T-helper 2 cell treated with Interferon-gamma antibody and Interleukin-4, amounts not matched to agents 100 ng/mL and 5 ng/mL, for 36 hours (primary cell): ENCODE measurements around the gene IKZF5. TPM values are rescaled to one million over a fixed set of nuclear protein-coding genes. Genes with fewer than 3 reads are reported as not detected.

Experiments used
- intact Hi-C: fragments of 100-400 bp; cut with micrococcal nuclease; formaldehyde crosslinking; loops from one replicate; pipeline ENCODE4 v1.15.1; 2023
- total RNA-seq: library from RNA; stranded (reverse); gene quantifications from 2 replicates; pipeline ENCODE4 v1.2.3, GENCODE V29; 2022

The IKZF5 gene
- total RNA-seq, 1 donor from 2014 or later: 12.0 TPM

DNA sequence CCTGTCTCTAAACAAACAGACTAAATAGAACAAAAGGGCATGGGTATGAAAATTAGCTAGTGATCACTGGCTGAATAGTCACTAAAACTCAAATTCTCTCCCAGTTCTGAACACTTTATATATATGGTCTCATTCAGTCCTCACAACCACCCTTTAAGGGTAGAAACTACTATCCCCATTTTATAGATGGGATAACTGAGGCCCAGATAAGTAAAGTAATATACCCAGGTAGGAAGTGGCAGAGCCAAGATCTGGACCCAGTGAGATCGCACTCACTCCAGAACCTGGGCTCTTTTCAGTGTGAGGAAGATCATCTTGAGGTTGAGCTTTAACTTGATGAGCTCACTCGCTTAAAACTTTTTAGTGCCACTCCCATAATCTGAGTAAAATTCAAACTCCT, 23.9 kb downstream of the IKZF5 start:
- intact Hi-C loops: no loop called here

DNA sequence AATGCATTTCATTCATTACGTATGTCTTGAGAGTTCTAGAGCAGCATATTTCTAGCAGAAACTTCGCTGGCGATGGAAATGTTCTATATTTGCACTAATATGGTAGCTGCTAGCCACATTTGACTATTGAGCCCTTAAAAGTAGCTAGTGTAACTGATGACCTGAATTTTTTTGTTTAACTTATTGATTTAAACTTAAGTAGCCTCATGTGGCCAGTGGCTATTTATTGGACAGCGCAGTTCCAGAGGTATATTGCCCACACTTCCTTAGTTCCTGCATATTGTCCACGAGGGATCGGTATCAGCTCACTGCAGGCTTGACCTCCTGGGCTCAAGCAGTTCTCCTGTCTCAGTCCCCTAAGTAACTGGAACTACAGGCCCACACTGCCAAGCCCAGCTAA, 24.7 kb downstream of the IKZF5 start:
- intact Hi-C loops: no loop called here

DNA sequence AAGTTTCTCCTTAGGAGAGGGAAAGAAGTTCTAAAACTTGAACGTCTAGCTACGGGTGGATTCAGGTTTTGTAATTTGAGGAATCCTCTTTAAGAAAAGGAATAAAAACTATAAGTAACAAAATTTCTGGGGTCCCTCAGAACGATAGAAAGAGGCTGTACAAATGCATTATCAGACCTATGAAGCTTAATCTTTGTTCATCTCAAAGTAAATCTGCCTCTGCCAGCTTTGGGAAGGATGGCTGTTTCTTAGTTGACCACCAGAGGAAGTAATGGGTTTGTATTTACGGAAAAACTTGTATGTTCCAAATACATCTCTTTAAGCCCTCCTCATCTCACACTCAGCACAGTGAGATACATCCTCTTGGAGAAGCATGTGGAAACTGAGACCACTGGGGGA, 27.5 kb downstream of the IKZF5 start:
- intact Hi-C loops: no loop called here

- intact Hi-C loops: loop anchor here (1.0 kb wide), 6 partner anchors 26 to 606 kb away; partner anchors contain the start of genes BUB3, C10orf88, FAM24B and IKZF5
Observed at GRCh38 chr10:122980209-122981065, 28.2 kb downstream of the IKZF5 start, which contains the start of gene PSTK. PSTK (plus strand) TSS chr10:122980401; CDS start chr10:122980480, 79 bp downstream.

GRCh38 chr10:122974543-122975064, 34.0 kb downstream of the IKZF5 start:
- intact Hi-C loops: no loop called here

- intact Hi-C loops: no loop called here
Observed at GRCh38 chr10:122974023-122974422, 34.6 kb downstream of the IKZF5 start.

- intact Hi-C loops: no loop called here
Observed at GRCh38 chr10:122968698-122969097, 39.9 kb downstream of the IKZF5 start.

- intact Hi-C loops: no loop called here
Observed at GRCh38 chr10:122966879-122967278, 41.7 kb downstream of the IKZF5 start.

GRCh38 chr10:122962405-122962804, 46.2 kb downstream of the IKZF5 start:
- intact Hi-C loops: no loop called here

- intact Hi-C loops: loop anchor here (10.0 kb wide), 1 partner anchor 583 kb away; the partner anchor contains the start of gene PLEKHA1
Observed at GRCh38 chr10:122957474-122957873, 51.1 kb downstream of the IKZF5 start.

- intact Hi-C loops: loop anchor here (2.0 to 10.0 kb wide), 2 partner anchors 43 to 581 kb away; partner anchors contain the start of gene PLEKHA1
Observed at GRCh38 chr10:122955892-122956291, 52.7 kb downstream of the IKZF5 start.

- intact Hi-C loops: loop anchor here (1.0 to 10.0 kb wide), 6 partner anchors 26 to 580 kb away; partner anchors contain the start of genes BUB3, FAM24B, IKZF5 and PLEKHA1
Observed at GRCh38 chr10:122954731-122955050, 53.9 kb downstream of the IKZF5 start.

GRCh38 chr10:122953902-122954730, 54.5 kb downstream of the IKZF5 start, which contains the start of gene C10orf88:
C10orf88 (minus strand) TSS chr10:122954227; CDS start chr10:122954178, 49 bp downstream.
- intact Hi-C loops: loop anchor here (1.0 to 10.0 kb wide), 6 partner anchors 26 to 579 kb away; partner anchors contain the start of genes BUB3, FAM24B, IKZF5 and PLEKHA1

DNA sequence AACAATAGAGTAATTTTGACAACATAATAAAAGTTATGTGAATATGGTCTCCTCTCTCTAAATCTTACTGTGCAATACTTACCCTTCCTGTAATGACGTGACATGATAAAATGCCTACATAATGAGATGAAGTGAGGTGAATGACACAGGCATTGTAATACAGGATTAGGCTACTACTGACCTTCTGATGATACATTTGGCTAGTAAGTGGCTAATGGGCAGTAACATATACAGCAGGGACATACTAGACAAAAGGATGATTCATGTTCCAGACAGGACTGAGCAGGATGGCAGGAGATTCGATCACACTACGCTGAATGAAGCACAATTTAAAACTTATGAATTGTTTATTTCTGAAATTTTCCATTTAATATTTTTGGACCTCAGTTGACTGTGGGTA, 59.3 kb downstream of the IKZF5 start:
- intact Hi-C loops: no loop called here

Other genes with a start within 250 kb of the IKZF5 start
- gene CUZD1, start 162.9 kb downstream of the IKZF5 start, total RNA-seq: 3.4 and 4.1 TPM in 2 replicates
- 16.5 and 18.8 TPM in 2 replicates for gene FAM24B, start 129.2 kb downstream of the IKZF5 start, total RNA-seq
- not detected in 2 replicates for gene FAM24A, start 98.2 kb downstream of the IKZF5 start, total RNA-seq
- gene C10orf88, start 54.6 kb downstream of the IKZF5 start, total RNA-seq: 12.3 and 13.8 TPM in 2 replicates
- 3.2 and 3.5 TPM in 2 replicates for gene PSTK, start 28.4 kb downstream of the IKZF5 start, total RNA-seq
- 15.7 and 19.2 TPM in 2 replicates for gene ACADSB, start 211 bp upstream of the IKZF5 start, total RNA-seq
- not detected in 2 replicates for gene HMX3, start 127.2 kb upstream of the IKZF5 start, total RNA-seq
- gene HMX2, start 139.3 kb upstream of the IKZF5 start, total RNA-seq: not detected in 2 replicates
- gene BUB3, start 145.6 kb upstream of the IKZF5 start, total RNA-seq: 213 and 216 TPM in 2 replicates